ENCODE results near the gene SLC18A2. TPM values are rescaled to one million over a fixed set of nuclear protein-coding genes. Genes with fewer than 3 reads are reported as not detected.
"Not testable (repeated sequence)": the region's sequence is repeated elsewhere in the genome, so short reads cannot be mapped to it uniquely, and the experiment has no call there.

Gene SLC18A2
- total and polyA plus RNA-seq, 9 of the 15 experiments (the other 6 are each of a cell fraction or from before 2014, with no cell fraction given): 0.03 to 5.4 (median 0.40) TPM

DNA sequence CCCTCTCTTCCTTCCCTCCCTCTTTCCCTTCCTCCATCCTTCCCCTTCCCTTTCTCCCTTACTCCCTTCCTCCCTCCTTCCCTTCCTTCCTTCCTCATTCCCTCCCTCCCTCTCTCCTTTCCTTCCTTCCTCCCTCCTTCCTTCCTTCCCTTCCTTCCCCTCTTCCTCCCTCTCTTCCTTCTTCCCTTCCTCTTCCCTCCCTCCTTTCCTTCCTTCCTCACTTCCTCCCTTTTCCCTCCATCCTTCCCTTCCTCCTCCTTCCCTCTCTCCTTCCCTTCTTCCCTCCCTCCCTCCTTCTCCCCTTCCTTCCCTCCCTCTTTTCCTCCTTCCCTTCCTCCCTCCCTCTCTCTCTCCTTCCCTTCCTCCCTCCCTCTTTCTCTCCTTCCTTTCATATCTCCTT lies 12.7 kb upstream of the SLC18A2 start (continued):
- TF ChIP-seq, protein P1, sequence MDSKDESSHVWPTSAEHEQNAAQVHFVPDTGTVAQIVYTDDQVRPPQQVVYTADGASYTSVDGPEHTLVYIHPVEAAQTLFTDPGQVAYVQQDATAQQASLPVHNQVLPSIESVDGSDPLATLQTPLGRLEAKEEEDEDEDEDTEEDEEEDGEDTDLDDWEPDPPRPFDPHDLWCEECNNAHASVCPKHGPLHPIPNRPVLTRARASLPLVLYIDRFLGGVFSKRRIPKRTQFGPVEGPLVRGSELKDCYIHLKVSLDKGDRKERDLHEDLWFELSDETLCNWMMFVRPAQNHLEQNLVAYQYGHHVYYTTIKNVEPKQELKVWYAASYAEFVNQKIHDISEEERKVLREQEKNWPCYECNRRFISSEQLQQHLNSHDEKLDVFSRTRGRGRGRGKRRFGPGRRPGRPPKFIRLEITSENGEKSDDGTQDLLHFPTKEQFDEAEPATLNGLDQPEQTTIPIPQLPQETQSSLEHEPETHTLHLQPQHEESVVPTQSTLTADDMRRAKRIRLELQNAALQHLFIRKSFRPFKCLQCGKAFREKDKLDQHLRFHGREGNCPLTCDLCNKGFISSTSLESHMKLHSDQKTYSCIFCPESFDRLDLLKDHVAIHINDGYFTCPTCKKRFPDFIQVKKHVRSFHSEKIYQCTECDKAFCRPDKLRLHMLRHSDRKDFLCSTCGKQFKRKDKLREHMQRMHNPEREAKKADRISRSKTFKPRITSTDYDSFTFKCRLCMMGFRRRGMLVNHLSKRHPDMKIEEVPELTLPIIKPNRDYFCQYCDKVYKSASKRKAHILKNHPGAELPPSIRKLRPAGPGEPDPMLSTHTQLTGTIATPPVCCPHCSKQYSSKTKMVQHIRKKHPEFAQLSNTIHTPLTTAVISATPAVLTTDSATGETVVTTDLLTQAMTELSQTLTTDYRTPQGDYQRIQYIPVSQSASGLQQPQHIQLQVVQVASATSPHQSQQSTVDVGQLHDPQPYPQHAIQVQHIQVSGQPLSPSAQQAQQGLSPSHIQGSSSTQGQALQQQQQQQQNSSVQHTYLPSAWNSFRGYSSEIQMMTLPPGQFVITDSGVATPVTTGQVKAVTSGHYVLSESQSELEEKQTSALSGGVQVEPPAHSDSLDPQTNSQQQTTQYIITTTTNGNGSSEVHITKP (IDR thresholded peaks at IDR 0.05; ENCODE audit: partially characterized antibody): no peak

DNA sequence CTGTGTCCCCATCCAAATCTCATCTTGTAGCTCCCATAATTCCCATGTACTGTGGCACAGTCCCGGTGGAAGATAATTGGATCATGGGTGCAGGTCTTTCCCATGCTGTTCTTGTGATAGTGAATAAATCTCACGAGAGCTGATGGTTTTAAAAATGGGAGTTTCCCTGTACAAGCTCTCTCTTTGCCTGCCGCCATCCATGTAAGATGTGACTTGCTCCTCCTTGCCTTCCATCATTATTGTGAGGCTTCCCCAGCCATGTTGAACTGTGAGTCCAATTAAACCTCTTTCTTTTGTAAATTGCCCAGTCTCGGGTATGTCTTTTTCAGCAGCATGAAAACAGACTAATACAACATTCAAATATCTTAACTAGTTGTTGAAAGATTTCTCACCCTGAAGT lies 10.8 kb upstream of the SLC18A2 start:
- CTCF ChIA-PET (ENCODE audit: low intra/inter-chr PET ratio); BruUV-seq (replicated peaks): not testable (repeated sequence)

More for the DNA sequence above, 10.8 kb upstream of the SLC18A2 start:
- DNase-seq (ENCODE audit: extremely low read depth in 1 of 4, low spot score in 3 of 4); H4K20me1 ChIP-seq (replicated peaks; ENCODE audit: control insufficient read depth, insufficient read depth, low read length); H3K9me1 ChIP-seq (ENCODE audit: control insufficient read depth, insufficient read depth, low read length); H3K9ac ChIP-seq (ENCODE audit: insufficient read depth in 1 of 2, low read depth in 2 of 2, low read length in 2 of 2); H3K9me3 ChIP-seq (replicated peaks; ENCODE audit: control insufficient read depth, insufficient read depth, low read depth, low read length); FAIRE-seq; H3K79me2 ChIP-seq (ENCODE audit: control insufficient read depth, insufficient read depth, low read length); intact Hi-C loops (cut with micrococcal nuclease); ATAC-seq; H3K27ac ChIP-seq (ENCODE audit: extremely low read depth, low read depth, low read length); H3K4me3 ChIP-seq; H2AFZ ChIP-seq (ENCODE audit: low read depth, low read length); H3K36me3 ChIP-seq (ENCODE audit: control insufficient read depth, insufficient read depth, low read length); H3K4me1 ChIP-seq (replicated peaks in 1 of 2; ENCODE audit: control insufficient read depth in 2 of 2, insufficient read depth in 2 of 2, low read length in 2 of 2); H3K4me2 ChIP-seq (ENCODE audit: insufficient read depth, low read length): not testable (repeated sequence)
- POLR2A ChIA-PET: interaction anchor here (0.6 kb wide), 1 partner anchor 138 kb away, joined by 4 read pairs; no protein-coding TSS in a partner anchor
- 12% methylated on average over 4 of the region's 4 CpGs for WGBS (ENCODE audit: insufficient coverage, low coverage, missing lambda C conversion rate)
- peaks cover 5 to 17% of the 10 kb centered on the region in 2 experiments; a peak in 3 of 5 replicates for H3K27me3 ChIP-seq (ENCODE audit: control insufficient read depth in 2 of 2, insufficient read depth in 2 of 2, low read length in 2 of 2)
- in situ Hi-C loops (cut with MboI): loop anchor here (25.0 kb wide), 1 partner anchor 207 kb away; no protein-coding TSS in a partner anchor
- TF ChIP-seq ZNF431 (CRISPR knock-in tag; IDR thresholded peaks at IDR 0.05): peak; percentile 90
